ENCODE results near the gene GID8.
A peak's percentile ranks its signal among the peaks of the same experiment; 100 is the strongest.

The GID8 gene

DNA sequence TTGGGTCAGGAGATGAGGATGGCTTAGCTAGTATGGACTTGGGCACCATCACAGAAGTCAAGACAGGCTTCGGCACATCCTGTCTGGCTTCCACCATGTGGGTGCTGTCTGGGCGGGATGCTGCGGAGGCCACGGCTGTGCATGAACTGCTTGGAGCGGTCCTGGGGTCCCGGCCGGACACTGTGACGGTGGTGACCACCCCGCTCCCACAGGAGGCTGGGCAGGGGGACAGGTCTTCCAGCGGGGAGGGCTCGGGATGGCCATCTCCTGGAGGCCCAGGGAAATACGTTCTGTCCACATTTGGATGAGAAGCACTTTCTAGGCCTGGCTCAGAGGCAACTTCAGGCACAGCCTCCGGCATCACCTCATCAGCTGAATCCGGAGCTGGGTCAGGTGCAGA, 44.2 kb upstream of the GID8 start:
- Histone ChIP-seq H2AK5ac (ENCODE audit: low read length, severe bottlenecking) (no peak overlapping the region), H3K36me3 (ENCODE audit: control insufficient read depth in 1 of 2, insufficient read depth in 2 of 2, low read depth in 1 of 2, low read length in 2 of 2) (peaks cover 63 to 83% of the 10 kb centered on the region in 2 experiments), H3K4ac (ENCODE audit: low read depth in 1 of 2, low read length in 2 of 2) (no peak overlapping the region), H2BK12ac (ENCODE audit: low read length in 2 of 2) (no peak overlapping the region), H3K4me3 (ENCODE audit: insufficient read depth in 1 of 2, low read depth in 1 of 2, low read length in 2 of 2) (no peak overlapping the region), H3K79me1 (replicated peaks; ENCODE audit: low read length, poor library complexity, severe bottlenecking) (peaks cover 39% of the 10 kb centered on the region), H3K18ac (ENCODE audit: low read depth in 1 of 2, low read length in 2 of 2) (no peak overlapping the region), H4K8ac (ENCODE audit: low read length) (no peak overlapping the region), H3K4me1 (ENCODE audit: control insufficient read depth, insufficient read depth, low read depth, low read length) (peaks cover 4% of the 10 kb centered on the region), H2AFZ (ENCODE audit: low read depth, low read length) (no peak overlapping the region), H2BK5ac (ENCODE audit: low read depth, low read length, poor library complexity, severe bottlenecking) (no peak overlapping the region), H3K27ac (ENCODE audit: low read length, poor library complexity, severe bottlenecking) (no peak overlapping the region), H4K91ac (ENCODE audit: low read length) (no peak overlapping the region), H3K23ac (ENCODE audit: low read length in 2 of 2) (no peak overlapping the region), H2BK120ac (ENCODE audit: low read depth, low read length) (no peak overlapping the region), H3K4me2 (ENCODE audit: low read length, poor library complexity, severe bottlenecking) (no peak overlapping the region), H3K9ac (ENCODE audit: low read length) (no peak overlapping the region), H3K9me3 (ENCODE audit: control insufficient read depth, low read length) (no peaks in the 10 kb centered on the region), H3K27me3 (ENCODE audit: control insufficient read depth in 1 of 2, insufficient read depth in 1 of 2, low read length in 2 of 2) (no peaks in the 10 kb centered on the region), H3K14ac (ENCODE audit: low read length in 2 of 2) (no peak overlapping the region), H2BK15ac (ENCODE audit: low read depth, poor library complexity, severe bottlenecking) (no peak overlapping the region)
- no peak for DNase-seq
- WGBS, result 97% methylated on average over 14 of the region's 14 CpGs

DNA sequence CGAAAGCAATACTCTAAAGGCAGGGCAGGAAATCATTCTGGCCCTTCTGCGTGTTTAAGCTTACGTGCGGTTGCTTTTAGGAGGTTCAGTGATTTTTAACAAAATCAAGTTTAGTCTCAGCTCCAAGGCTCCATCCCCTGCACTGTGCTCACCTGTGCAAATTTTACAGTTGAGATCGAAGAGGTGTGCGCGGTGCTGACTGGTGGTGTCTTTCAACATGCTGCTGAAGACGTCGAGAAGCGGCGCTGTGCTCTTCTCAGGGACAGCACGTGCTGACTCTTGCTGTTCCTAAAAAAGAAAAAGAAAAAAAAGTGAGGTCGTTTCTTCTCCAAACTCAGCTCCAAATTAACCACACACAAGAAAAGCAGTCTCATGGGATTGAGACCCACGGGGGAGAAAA, 43.7 kb upstream of the GID8 start:
- Histone ChIP-seq H3K4me3 (ENCODE audit: insufficient read depth in 1 of 2, low read depth in 1 of 2, low read length in 2 of 2) (no peak overlapping the region), H3K14ac (ENCODE audit: low read length in 2 of 2) (no peak overlapping the region), H3K9me3 (ENCODE audit: control insufficient read depth, low read length) (no peaks in the 10 kb centered on the region), H3K79me1 (replicated peaks; ENCODE audit: low read length, poor library complexity, severe bottlenecking) (peaks cover 39% of the 10 kb centered on the region), H3K4me1 (ENCODE audit: control insufficient read depth, insufficient read depth, low read depth, low read length) (peaks cover 9% of the 10 kb centered on the region), H4K91ac (ENCODE audit: low read length) (no peak overlapping the region), H4K8ac (ENCODE audit: low read length) (no peak overlapping the region), H3K36me3 (ENCODE audit: control insufficient read depth in 1 of 2, insufficient read depth in 2 of 2, low read depth in 1 of 2, low read length in 2 of 2) (peaks cover 58 to 77% of the 10 kb centered on the region in 2 experiments), H2AFZ (ENCODE audit: low read depth, low read length) (no peak overlapping the region), H3K18ac (ENCODE audit: low read depth in 1 of 2, low read length in 2 of 2) (no peak overlapping the region), H3K27ac (ENCODE audit: low read length, poor library complexity, severe bottlenecking) (no peak overlapping the region), H2BK15ac (ENCODE audit: low read depth, poor library complexity, severe bottlenecking) (no peak overlapping the region), H2BK120ac (ENCODE audit: low read depth, low read length) (no peak overlapping the region), H3K9ac (ENCODE audit: low read length) (no peak overlapping the region), H2BK5ac (ENCODE audit: low read depth, low read length, poor library complexity, severe bottlenecking) (no peak overlapping the region), H3K27me3 (ENCODE audit: control insufficient read depth in 1 of 2, insufficient read depth in 1 of 2, low read length in 2 of 2) (no peaks in the 10 kb centered on the region), H2BK12ac (ENCODE audit: low read length in 2 of 2) (no peak overlapping the region), H2AK5ac (ENCODE audit: low read length, severe bottlenecking) (no peak overlapping the region), H3K23ac (ENCODE audit: low read length in 2 of 2) (no peak overlapping the region), H3K4me2 (ENCODE audit: low read length, poor library complexity, severe bottlenecking) (no peak overlapping the region), H3K4ac (ENCODE audit: low read depth in 1 of 2, low read length in 2 of 2) (no peak overlapping the region)
- WGBS, result 96% methylated on average over 13 of the region's 14 CpGs
- DNase-seq, result no peak

- no peak overlapping the region for H3K4ac ChIP-seq (ENCODE audit: low read depth in 1 of 2, low read length in 2 of 2)
- no peak overlapping the region for H2BK12ac ChIP-seq (ENCODE audit: low read length in 2 of 2)
- 96% methylated on average over 9 of the region's 9 CpGs for WGBS
- H2AK5ac ChIP-seq (ENCODE audit: low read length, severe bottlenecking), result no peak overlapping the region
- H4K8ac ChIP-seq (ENCODE audit: low read length), result peak overlapping the region; percentile 28
- DNase-seq, result no peak
- H3K14ac ChIP-seq (ENCODE audit: low read length in 2 of 2), result no peak overlapping the region
- no peak overlapping the region for H2BK5ac ChIP-seq (ENCODE audit: low read depth, low read length, poor library complexity, severe bottlenecking)
- no peak overlapping the region for H2AFZ ChIP-seq (ENCODE audit: low read depth, low read length)
- no peak overlapping the region for H4K91ac ChIP-seq (ENCODE audit: low read length)
- peaks cover 39% of the 10 kb centered on the region for H3K79me1 ChIP-seq (replicated peaks; ENCODE audit: low read length, poor library complexity, severe bottlenecking)
- no peak overlapping the region for H3K18ac ChIP-seq (ENCODE audit: low read depth in 1 of 2, low read length in 2 of 2)
- no peak overlapping the region for H3K23ac ChIP-seq (ENCODE audit: low read length in 2 of 2)
- no peak overlapping the region for H3K4me3 ChIP-seq (ENCODE audit: insufficient read depth in 1 of 2, low read depth in 1 of 2, low read length in 2 of 2)
- H3K9me3 ChIP-seq (ENCODE audit: control insufficient read depth, low read length), result no peaks in the 10 kb centered on the region
- no peak overlapping the region for H3K27ac ChIP-seq (ENCODE audit: low read length, poor library complexity, severe bottlenecking)
- no peak overlapping the region for H3K9ac ChIP-seq (ENCODE audit: low read length)
- H2BK120ac ChIP-seq (ENCODE audit: low read depth, low read length), result no peak overlapping the region
- peaks cover 48 to 64% of the 10 kb centered on the region in 2 experiments for H3K36me3 ChIP-seq (ENCODE audit: control insufficient read depth in 1 of 2, insufficient read depth in 2 of 2, low read depth in 1 of 2, low read length in 2 of 2)
- H3K4me1 ChIP-seq (ENCODE audit: control insufficient read depth, insufficient read depth, low read depth, low read length), result peaks cover 17% of the 10 kb centered on the region
- H3K27me3 ChIP-seq (ENCODE audit: control insufficient read depth in 1 of 2, insufficient read depth in 1 of 2, low read length in 2 of 2), result no peaks in the 10 kb centered on the region
- no peak overlapping the region for H3K4me2 ChIP-seq (ENCODE audit: low read length, poor library complexity, severe bottlenecking)
- no peak overlapping the region for H2BK15ac ChIP-seq (ENCODE audit: low read depth, poor library complexity, severe bottlenecking)
Observed at GRCh38 chr20:62895539-62895938, 42.4 kb upstream of the GID8 start.

DNA sequence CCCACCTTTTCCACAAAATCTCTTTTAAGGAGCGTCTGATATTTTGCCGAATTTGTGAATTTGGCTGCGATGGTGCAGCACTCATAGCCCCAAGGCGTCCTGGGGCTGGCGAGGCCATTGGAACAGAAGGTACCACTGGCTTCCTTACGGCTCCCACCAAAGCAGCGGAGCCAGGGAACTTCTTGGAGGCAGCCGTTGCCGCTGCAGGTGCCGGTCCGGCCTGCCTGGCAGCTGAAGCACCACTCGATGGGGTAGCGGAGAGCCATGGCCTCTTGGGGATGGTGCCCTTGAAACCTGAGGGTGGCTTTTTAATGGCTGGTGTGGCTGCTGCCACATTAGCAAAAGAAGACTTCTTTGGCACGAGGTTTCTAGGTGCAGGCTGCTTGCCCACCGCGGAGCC, 41.4 kb upstream of the GID8 start:
- WGBS, result 98% methylated on average over 16 of the region's 16 CpGs
- H3K4ac ChIP-seq (ENCODE audit: low read depth in 1 of 2, low read length in 2 of 2), result no peak overlapping the region
- no peak for DNase-seq
- no peak overlapping the region for H3K4me2 ChIP-seq (ENCODE audit: low read length, poor library complexity, severe bottlenecking)
- no peak overlapping the region for H4K8ac ChIP-seq (ENCODE audit: low read length)
- H2BK120ac ChIP-seq (ENCODE audit: low read depth, low read length), result no peak overlapping the region
- H2BK12ac ChIP-seq (ENCODE audit: low read length in 2 of 2), result no peak overlapping the region
- H3K9ac ChIP-seq (ENCODE audit: low read length), result no peak overlapping the region
- no peak overlapping the region for H3K4me3 ChIP-seq (ENCODE audit: insufficient read depth in 1 of 2, low read depth in 1 of 2, low read length in 2 of 2)
- no peak overlapping the region for H4K91ac ChIP-seq (ENCODE audit: low read length)
- H3K79me1 ChIP-seq (replicated peaks; ENCODE audit: low read length, poor library complexity, severe bottlenecking), result peaks cover 36% of the 10 kb centered on the region
- H3K36me3 ChIP-seq (ENCODE audit: control insufficient read depth in 1 of 2, insufficient read depth in 2 of 2, low read depth in 1 of 2, low read length in 2 of 2), result peaks cover 46 to 63% of the 10 kb centered on the region in 2 experiments
- no peak overlapping the region for H2AFZ ChIP-seq (ENCODE audit: low read depth, low read length)
- no peaks in the 10 kb centered on the region for H3K27me3 ChIP-seq (ENCODE audit: control insufficient read depth in 1 of 2, insufficient read depth in 1 of 2, low read length in 2 of 2)
- no peak overlapping the region for H2BK15ac ChIP-seq (ENCODE audit: low read depth, poor library complexity, severe bottlenecking)
- no peak overlapping the region for H3K18ac ChIP-seq (ENCODE audit: low read depth in 1 of 2, low read length in 2 of 2)
- no peaks in the 10 kb centered on the region for H3K9me3 ChIP-seq (ENCODE audit: control insufficient read depth, low read length)
- H3K14ac ChIP-seq (ENCODE audit: low read length in 2 of 2), result no peak overlapping the region
- no peak overlapping the region for H2BK5ac ChIP-seq (ENCODE audit: low read depth, low read length, poor library complexity, severe bottlenecking)
- H3K4me1 ChIP-seq (ENCODE audit: control insufficient read depth, insufficient read depth, low read depth, low read length), result peaks cover 19% of the 10 kb centered on the region
- no peak overlapping the region for H3K23ac ChIP-seq (ENCODE audit: low read length in 2 of 2)
- no peak overlapping the region for H2AK5ac ChIP-seq (ENCODE audit: low read length, severe bottlenecking)
- H3K27ac ChIP-seq (ENCODE audit: low read length, poor library complexity, severe bottlenecking), result no peak overlapping the region
